Dedifferentiated amniotic fluid mesenchymal stem cell (primary cell): ENCODE measurements around the gene KIF13A.
"Not testable (repeated sequence)": the region's sequence is repeated elsewhere in the genome, so short reads cannot be mapped to it uniquely, and the experiment has no call there.

Experiments used
- DNase-seq: peaks from one replicate; pipeline ENCODE4 v3.0.0-alpha.2; 2016; ENCODE audit errors: extremely low spot score

Gene KIF13A

GRCh38 chr6:17998442-17998841, 11.0 kb upstream of the KIF13A start:
- DNase-seq: no peak

- no peak for DNase-seq
These were observed 10.6 kb upstream of the KIF13A start for GRCh38 chr6:17998003-17998402.

GRCh38 chr6:17995414-17995813, 8.0 kb upstream of the KIF13A start:
- DNase-seq: no peak

GRCh38 chr6:17994019-17994418, 6.6 kb upstream of the KIF13A start:
- DNase-seq: no peak

- DNase-seq: no peak
These were observed 1.0 kb upstream of the KIF13A start for GRCh38 chr6:17988422-17988944.

- DNase-seq: peak; percentile 66
These were observed 424 bp upstream of the KIF13A start for GRCh38 chr6:17987697-17988421.

GRCh38 chr6:17986656-17987446, 584 bp downstream of the KIF13A start:
- DNase-seq: peak; percentile 34

GRCh38 chr6:17985934-17986655, 1.3 kb downstream of the KIF13A start:
- DNase-seq: no peak

GRCh38 chr6:17984812-17985670, 2.4 kb downstream of the KIF13A start:
- DNase-seq: no peak

GRCh38 chr6:17984399-17984798, 3.0 kb downstream of the KIF13A start:
- DNase-seq: no peak

- no peak for DNase-seq
These were observed 3.7 kb downstream of the KIF13A start for GRCh38 chr6:17983730-17984129.

- DNase-seq: no peak
These were observed 7.1 kb downstream of the KIF13A start for GRCh38 chr6:17980329-17980728.

- DNase-seq: no peak
These were observed 8.0 kb downstream of the KIF13A start for GRCh38 chr6:17979479-17979878.

- DNase-seq: not testable (repeated sequence)
These were observed 11.2 kb downstream of the KIF13A start for GRCh38 chr6:17976258-17976657.

GRCh38 chr6:17974570-17975368, 12.7 kb downstream of the KIF13A start:
- DNase-seq: no peak

GRCh38 chr6:17972978-17973622, 14.3 kb downstream of the KIF13A start:
- no peak for DNase-seq

GRCh38 chr6:17972074-17972952, 15.1 kb downstream of the KIF13A start:
- no peak for DNase-seq

GRCh38 chr6:17971128-17972073, 16.0 kb downstream of the KIF13A start:
- DNase-seq: peak; percentile 57
